Epithelial cell of esophagus (primary cell): ENCODE results near the gene HSPG2.

Experiments
- DNase-seq: peaks from one replicate; pipeline ENCODE4 v3.0.0; 2010; ENCODE audit warnings: low read depth
- H3K4me3 ChIP-seq: 2 replicates; pipeline ENCODE4 v1.5.1; 2011; ENCODE audit warnings: mild to moderate bottlenecking, low read length, control low read depth
- CTCF ChIP-seq: IDR thresholded peaks from 2 replicates; pipeline ENCODE4 v1.5.1; 2011; ENCODE audit warnings: low read depth, mild to moderate bottlenecking, low read length, control low read depth, inconsistent platforms; ENCODE audit not compliant: insufficient read depth; ENCODE audit errors: missing control alignments

Gene HSPG2

GRCh38 chr1:21820597-21821232, 116.4 kb downstream of the HSPG2 start:
- TF ChIP-seq CTCF: no peak
- DNase-seq: no peak
- no peak overlapping the region for H3K4me3 ChIP-seq

GRCh38 chr1:21818656-21819055, 118.5 kb downstream of the HSPG2 start:
- H3K4me3 ChIP-seq: no peak overlapping the region
- no peak for TF ChIP-seq CTCF
- DNase-seq: peak; percentile 48

GRCh38 chr1:21816602-21817302, 120.4 kb downstream of the HSPG2 start:
- H3K4me3 ChIP-seq: no peak overlapping the region
- peak; percentile 41 for DNase-seq
- no peak for TF ChIP-seq CTCF

GRCh38 chr1:21815724-21816321, 121.3 kb downstream of the HSPG2 start:
- no peak for DNase-seq
- no peak overlapping the region for H3K4me3 ChIP-seq
- no peak for TF ChIP-seq CTCF

GRCh38 chr1:21814981-21815582, 122.0 kb downstream of the HSPG2 start:
- DNase-seq: no peak
- TF ChIP-seq CTCF: no peak

GRCh38 chr1:21814241-21814918, 122.7 kb downstream of the HSPG2 start:
- no peak for DNase-seq
- peak overlapping the region; percentile 32 for H3K4me3 ChIP-seq
- TF ChIP-seq CTCF: peak; percentile 28

More at GRCh38 chr1:21814981-21815582, 122.0 kb downstream of the HSPG2 start:
- H3K4me3 ChIP-seq: no peak overlapping the region
